Measurements from ENCODE around the gene IRS2. TPM values are rescaled to one million over a fixed set of nuclear protein-coding genes. Genes with fewer than 3 reads are reported as not detected.

Gene IRS2
- total and polyA plus RNA-seq, 2 donors (not counting 3 experiments of a cell fraction or from before 2014, with no cell fraction given), result 1.6 to 4.4 TPM

- H3K9ac ChIP-seq (replicated peaks; ENCODE audit: extremely low read depth, insufficient read depth, low read length), result no peak overlapping the region
- no TSS peak for BruUV-seq (replicated peaks)
- dilution Hi-C loops (cut with MboI; ENCODE audit: extremely low pct_ligation_motif_present, low sequenced_read_pairs) (no loop called here), intact Hi-C loops (cut with micrococcal nuclease) (no loop called here)
- POLR2A ChIA-PET, result no interaction called here
- no peaks in the 10 kb centered on the region for H3K4me1 ChIP-seq (ENCODE audit: control insufficient read depth, extremely low read depth, insufficient read depth, low read length)
- H2AFZ ChIP-seq (ENCODE audit: low read depth, low read length), result no peak overlapping the region
- no peaks in the 10 kb centered on the region for H3K79me2 ChIP-seq (ENCODE audit: control insufficient read depth, insufficient read depth, low read length)
- H3K4me2 ChIP-seq (ENCODE audit: insufficient read depth, low read length), result no peak overlapping the region
- CTCF ChIA-PET, result no interaction called here
- H3K36me3 ChIP-seq (ENCODE audit: control insufficient read depth in 2 of 2, extremely low read depth in 1 of 2, insufficient read depth in 2 of 2, low read length in 2 of 2), result no peaks in the 10 kb centered on the region
- no peaks in the 10 kb centered on the region for H4K20me1 ChIP-seq (replicated peaks; ENCODE audit: control insufficient read depth, extremely low read depth, insufficient read depth, low read length)
- no peak overlapping the region for H3K4me3 ChIP-seq (replicated peaks in 1 of 3; ENCODE audit: insufficient read depth in 1 of 3, low read depth in 1 of 3, low read length in 3 of 3)
- no peak for DNase-seq (ENCODE audit: low read depth, low spot score)
- no peak for FAIRE-seq
- H3K27ac ChIP-seq (ENCODE audit: insufficient read depth, low read depth, low read length), result no peak overlapping the region
- no peaks in the 10 kb centered on the region for H3K9me3 ChIP-seq (replicated peaks; ENCODE audit: control insufficient read depth, insufficient read depth, low read length)
- TF ChIP-seq FOS (IDR thresholded peaks at IDR 0.05; ENCODE audit: borderline replicate concordance, insufficient read depth, low read length), result no peak
- TF ChIP-seq MYC (IDR thresholded peaks at IDR 0.05; ENCODE audit: low read depth, low read length), result no peak
- no peak for TF ChIP-seq POLR2A (IDR thresholded peaks at IDR 0.05; ENCODE audit: low read depth, low read length)
- no peak for TF ChIP-seq GATA2 (IDR thresholded peaks at IDR 0.05; ENCODE audit: insufficient read depth, insufficient read length, low read depth, low read length)
- no peak for TF ChIP-seq EZH2 (IDR thresholded peaks at IDR 0.05; ENCODE audit: borderline replicate concordance, low read depth, low read length, severe bottlenecking)
- TF ChIP-seq POLR2AphosphoS5 (IDR thresholded peaks at IDR 0.05; ENCODE audit: insufficient read depth, low read depth, low read length), result no peak
- no peak for TF ChIP-seq CTCF (IDR thresholded peaks at IDR 0.05; ENCODE audit: extremely low read depth in 1 of 2, insufficient read depth in 1 of 2, low read depth in 1 of 2, low read length in 2 of 2)
- TF ChIP-seq JUN (IDR thresholded peaks at IDR 0.05; ENCODE audit: borderline replicate concordance, insufficient read depth, insufficient read length, low read depth), result no peak
- TF ChIP-seq MAX (IDR thresholded peaks at IDR 0.05; ENCODE audit: insufficient read depth, insufficient read length), result no peak
- H3K9me1 ChIP-seq (replicated peaks; ENCODE audit: control insufficient read depth, extremely low read depth, insufficient read depth, low read length), result no peaks in the 10 kb centered on the region
- no peaks in the 10 kb centered on the region for H3K27me3 ChIP-seq (ENCODE audit: control insufficient read depth in 2 of 2, insufficient read depth in 2 of 2, low read length in 2 of 2)
Observed at GRCh38 chr13:109755551-109755950, 30.8 kb downstream of the IRS2 start.
